Heart left ventricle (tissue), 16 donors: ENCODE data around the gene MYOC. TPM values are rescaled to one million over a fixed set of nuclear protein-coding genes. Genes with fewer than 3 reads are reported as not detected.
"Not testable (repeated sequence)": the region's sequence is repeated elsewhere in the genome, so short reads cannot be mapped to it uniquely, and the experiment has no call there.

Experiments used
- ATAC-seq, 4 donors: fragments of 200-7000 bp; cut with Tn5 transposase; one replicate each; pipeline ENCODE4 v1.9.1; 2020 to 2022; ENCODE audit warnings: moderate library complexity in 4 of 4, mild to moderate bottlenecking in 3 of 4, moderate number of reproducible peaks in 1 of 4
- DNase-seq, 5 donors: peaks; one replicate each; pipeline ENCODE4 v3.0.0-alpha.2; 2020
- H3K27ac ChIP-seq, 12 donors: fragments of 200-600 bp; sonication (generic) in 4 of 12; one replicate each; pipeline versions ENCODE4 v1.5.0 to v1.8.0; 2016 to 2022; ENCODE audit warnings: mild to moderate bottlenecking in 2 of 12
- H3K27me3 ChIP-seq, 9 donors: fragments of 200-600 bp; sonication (generic) in 2 of 9; one replicate each; pipeline versions ENCODE4 v1.5.1 to v1.8.0; 2016 to 2022; ENCODE audit warnings: mild to moderate bottlenecking in 3 of 9
- H3K36me3 ChIP-seq, 9 donors: fragments of 200-600 bp; sonication (generic) in 2 of 9; one replicate each; pipeline versions ENCODE4 v1.5.0 to v1.8.0; 2018 to 2022; ENCODE audit warnings: mild to moderate bottlenecking in 2 of 9
- H3K4me1 ChIP-seq, 12 donors: fragments of 200-600 bp; sonication (generic) in 4 of 12; one replicate each; pipeline versions ENCODE4 v1.5.0 to v1.8.0; 2016 to 2022; ENCODE audit warnings: mild to moderate bottlenecking in 3 of 12
- H3K4me3 ChIP-seq, 12 donors: fragments of 200-600 bp; sonication (generic) in 4 of 12; one replicate each; pipeline versions ENCODE4 v1.5.0 to v1.8.0; 2017 to 2022; ENCODE audit warnings: mild to moderate bottlenecking in 9 of 12, moderate library complexity in 4 of 12
- H3K9me3 ChIP-seq, 12 donors: fragments of 200-600 bp; sonication (generic) in 4 of 12; one replicate each; pipeline versions ENCODE4 v1.5.0 to v1.8.0; 2016 to 2022; ENCODE audit warnings: mild to moderate bottlenecking in 1 of 12
- CTCF ChIP-seq, 12 donors: fragments of 200-600 bp; sonication (generic) in 4 of 12; IDR thresholded peaks; one replicate each; pipeline versions ENCODE4 v1.5.0 to v1.8.0; 2018 to 2022; ENCODE audit warnings: antibody characterized with exemption in 12 of 12, mild to moderate bottlenecking in 5 of 12
- POLR2A ChIP-seq, 2 donors: fragments of 450-650 bp; IDR thresholded peaks; one replicate each; pipeline ENCODE4 v1.6.1; 2017; ENCODE audit warnings: antibody characterized with exemption in 2 of 2, mild to moderate bottlenecking in 2 of 2, moderate library complexity in 2 of 2
- WGBS, 4 donors: extraction: QIAGEN DNeasy Blood & Tissue Kit in 2 of 4; methylation state at CpG; one replicate each; pipeline versions ENCODE4 v1.1.5 to v1.1.7; 2013 to 2018; 5-methylcytosine and 5-hydroxymethylcytosine counted together
- intact Hi-C, 10 donors: fragments of 100-400 bp; cut with DNase I; formaldehyde crosslinking; loops; one replicate each; pipeline versions ENCODE4 v1.11.1 to v1.14.2; 2022
- polyA plus RNA-seq, 2 donors: library from polyadenylated mRNA; stranded (reverse); fragments of 200-250 nt; gene quantifications; one replicate each; pipeline ENCODE4 v1.2.3, GENCODE V29; 2013
- total RNA-seq, 9 donors: library from RNA; depleted of rRNA in 2 of 9; stranded (reverse); fragments of >200 nt in 2 of 9; fragmentation: NEBNext Ultra II Directional in 3 of 9; extraction: Animal tissue kit (Norgen Biotek cat#: 25700) in 3 of 9; gene quantifications; one replicate each; pipeline versions ENCODE4 v1.1.0 to v1.2.4, GENCODE V29; 2016 to 2023
- donor health status: ischemic (EF 13 %, LVEDD 7.1; RV severe dilation, severe dysfunction).
- donor health status: healthy with polysubstance abuse.
- donor health status: DM: no; HTN: yes; CAD: no.
- donor health status: DM: no; HTN: no; CAD: no.
- donor health status: ischemic (EF 25% LVEDD 6.9; RV normal size, moderate dysfunction).
- donor health status: ischemic (EF 25% LVEDD 5.7; RV mildly dilated, moderate dysfunction).
- donor health status: healthy.
- donor health status: DM: yes; HTN: yes; CAD: no.
- donor health status: ischemic (EF 35%, LVEDD 5.7; RV mildly dilated, moderate dysfunction).
- donor health status: nonischemic (EF 11% LVEDD 7.7; RV severe dilation, severe dysfunction).
- donor health status: DM: yes; HTN: yes; CAD: no.
- donor health status: PGD.
- donor health status: ischemic (EF 29% LVEDD 5.4; RV normal size, mild dysfunction).
- donor health status: nonischemic (EF 23%, LVEDD 6.1; RV moderate dilation, normal function).

Gene MYOC
- total and polyA plus RNA-seq, 11 donors, result 0.49 to 12.4 (median 2.3) TPM

- Histone ChIP-seq H3K27ac (no peak overlapping the region), H3K27me3 (no peaks in the 10 kb centered on the region), H3K4me1 (no peaks in the 10 kb centered on the region), H3K9me3 (no peaks in the 10 kb centered on the region), H3K4me3 (no peak overlapping the region), H3K36me3 (no peaks in the 10 kb centered on the region)
- intact Hi-C loops, result no loop called here
- TF ChIP-seq CTCF (IDR thresholded peaks at IDR 0.05) (no peak), POLR2A (IDR thresholded peaks at IDR 0.05) (no peak)
- WGBS, 4 donors, result 71 to 90% (median 84%) methylated on average over 1 of the region's 1 CpG
- no peak for DNase-seq
- no peak for ATAC-seq
Observed at GRCh38 chr1:171625225-171625624, 27.3 kb downstream of the MYOC start.

GRCh38 chr1:171623651-171624331, 28.7 kb downstream of the MYOC start:
- Histone ChIP-seq H3K36me3 (no peaks in the 10 kb centered on the region), H3K4me1 (no peaks in the 10 kb centered on the region), H3K9me3 (no peaks in the 10 kb centered on the region), H3K4me3 (no peak overlapping the region), H3K27me3 (no peaks in the 10 kb centered on the region), H3K27ac (no peak overlapping the region)
- WGBS, 4 donors, result 74 to 81% (median 79%) methylated on average over 9 of the region's 9 CpGs
- no peak for DNase-seq
- intact Hi-C loops, result no loop called here
- TF ChIP-seq CTCF (IDR thresholded peaks at IDR 0.05) (no peak), POLR2A (IDR thresholded peaks at IDR 0.05) (no peak)
- ATAC-seq, result no peak

- 75 to 83% (median 79%) methylated on average over 7 of the region's 7 CpGs for WGBS, 4 donors
- H3K27me3 ChIP-seq, result no peaks in the 10 kb centered on the region
- intact Hi-C loops, result no loop called here
Observed at GRCh38 chr1:171622152-171622462, 30.4 kb downstream of the MYOC start, which contains the start of gene MYOCOS. MYOCOS (plus strand) TSS chr1:171622243; CDS start chr1:171623884, 1,641 bp downstream.

GRCh38 chr1:171616586-171616985, 35.9 kb downstream of the MYOC start:
- 83 to 92% (median 85%) methylated on average over 2 of the region's 2 CpGs for WGBS, 4 donors
- no peak overlapping the region for H3K27ac ChIP-seq

More at GRCh38 chr1:171622152-171622462, 30.4 kb downstream of the MYOC start, which contains the start of gene MYOCOS:
- no peak for ATAC-seq
- H3K27ac ChIP-seq, result no peak within 1 kb of the TSS
- no peak for DNase-seq
- H3K9me3 ChIP-seq, result no peaks in the 10 kb centered on the region
- no peaks in the 10 kb centered on the region for H3K36me3 ChIP-seq
- TF ChIP-seq POLR2A (IDR thresholded peaks at IDR 0.05), result no peak
- no peak for TF ChIP-seq CTCF (IDR thresholded peaks at IDR 0.05)
- no peaks in the 10 kb centered on the region for H3K4me1 ChIP-seq
- no peak within 1 kb of the TSS for H3K4me3 ChIP-seq

GRCh38 chr1:171615122-171615906, 37.2 kb downstream of the MYOC start:
- ATAC-seq, intact Hi-C loops, H3K9me3 ChIP-seq, H3K36me3 ChIP-seq, H3K27ac ChIP-seq, H3K27me3 ChIP-seq, DNase-seq, H3K4me1 ChIP-seq, H3K4me3 ChIP-seq: not testable (repeated sequence)
- 67 to 79% (median 74%) methylated on average over 13 to 14 of the region's 14 CpGs for WGBS, 4 donors

More at GRCh38 chr1:171616586-171616985, 35.9 kb downstream of the MYOC start:
- Histone ChIP-seq H3K27me3 (no peaks in the 10 kb centered on the region), H3K36me3 (no peaks in the 10 kb centered on the region), H3K4me1 (peaks cover 0 to 2% (median 0%) of the 10 kb centered on the region in 12 donors), H3K4me3 (no peak overlapping the region), H3K9me3 (no peaks in the 10 kb centered on the region)
- no peak for ATAC-seq
- TF ChIP-seq POLR2A (IDR thresholded peaks at IDR 0.05), result no peak
- TF ChIP-seq CTCF (IDR thresholded peaks at IDR 0.05), result no peak
- intact Hi-C loops, result no loop called here
- DNase-seq, result no peak
